ENCODE results near the gene SBF2. TPM values are rescaled to one million over a fixed set of nuclear protein-coding genes. Genes with fewer than 3 reads are reported as not detected.

The SBF2 gene
- total RNA-seq, 3 donors from 2014 or later (not counting 1 experiment from before 2014, with no cell fraction given), result 25.2 to 26.9 (median 26.3) TPM

DNA sequence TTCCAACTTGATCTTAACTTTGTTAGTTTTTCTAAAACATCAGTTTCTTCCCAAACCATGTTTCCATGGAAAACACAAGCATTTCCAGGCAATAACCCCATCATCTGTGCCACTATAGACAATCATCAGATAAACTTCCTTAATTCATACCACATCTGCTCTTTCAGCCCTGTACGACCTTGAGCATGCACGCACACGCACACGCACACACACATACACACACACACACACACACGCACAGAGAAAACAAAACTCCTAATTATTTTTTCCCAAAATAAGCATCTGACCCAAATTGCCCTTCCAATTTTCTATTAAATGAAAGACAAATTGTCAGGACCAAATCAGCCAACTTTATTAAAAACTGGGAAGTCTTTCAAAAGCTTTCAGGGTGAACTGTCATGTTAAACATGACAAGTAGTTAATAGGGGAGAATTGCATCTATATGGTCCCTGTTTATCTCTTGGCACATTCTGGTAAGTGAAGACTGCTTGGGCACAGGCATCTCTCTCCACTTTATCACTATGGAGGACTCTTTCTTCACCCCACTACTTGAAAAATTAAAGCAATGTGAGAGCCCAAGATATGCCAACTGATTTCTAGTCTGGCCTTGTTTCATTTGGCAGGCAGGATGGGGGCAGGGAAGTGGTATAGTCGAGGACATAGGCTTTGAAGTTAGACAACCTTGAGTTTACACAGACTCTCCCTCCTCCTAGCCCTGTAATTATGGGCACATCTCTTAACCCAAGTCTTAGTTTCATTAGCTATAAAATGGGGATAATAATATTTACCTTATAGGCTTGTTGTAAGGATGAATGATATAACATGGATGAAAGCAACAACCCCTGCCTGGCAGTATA, 25.9 kb upstream of the SBF2 start:
- WGBS (ENCODE audit: insufficient coverage), result 65% methylated on average over 6 of the region's 6 CpGs
- Histone ChIP-seq H3K4me3 (ENCODE audit: low read length) (no peak overlapping the region), H3K4me1 (ENCODE audit: control insufficient read depth, insufficient read depth, low read length) (no peaks in the 10 kb centered on the region), H3K27me3 (ENCODE audit: control insufficient read depth, insufficient read depth, low read length) (peaks cover 2% of the 10 kb centered on the region), H3K27ac (ENCODE audit: low read length) (no peak overlapping the region), H3K36me3 (ENCODE audit: control insufficient read depth, insufficient read depth, low read length) (no peaks in the 10 kb centered on the region), H3K9me3 (ENCODE audit: control insufficient read depth, insufficient read depth, low read length) (no peaks in the 10 kb centered on the region)
- intact Hi-C loops (cut with micrococcal nuclease), result no loop called here
- Mint-ChIP-seq H3K36me3 (no peaks in the 10 kb centered on the region), H3K4me1 (no peaks in the 10 kb centered on the region), H3K27ac (no peak overlapping the region), H3K4me3 (no peak overlapping the region), H3K27me3 (ENCODE audit: low read depth in 2 of 2) (peaks cover 15 to 30% of the 10 kb centered on the region in 2 donors), H3K9me3 (no peaks in the 10 kb centered on the region)
- TF ChIP-seq, protein P1, sequence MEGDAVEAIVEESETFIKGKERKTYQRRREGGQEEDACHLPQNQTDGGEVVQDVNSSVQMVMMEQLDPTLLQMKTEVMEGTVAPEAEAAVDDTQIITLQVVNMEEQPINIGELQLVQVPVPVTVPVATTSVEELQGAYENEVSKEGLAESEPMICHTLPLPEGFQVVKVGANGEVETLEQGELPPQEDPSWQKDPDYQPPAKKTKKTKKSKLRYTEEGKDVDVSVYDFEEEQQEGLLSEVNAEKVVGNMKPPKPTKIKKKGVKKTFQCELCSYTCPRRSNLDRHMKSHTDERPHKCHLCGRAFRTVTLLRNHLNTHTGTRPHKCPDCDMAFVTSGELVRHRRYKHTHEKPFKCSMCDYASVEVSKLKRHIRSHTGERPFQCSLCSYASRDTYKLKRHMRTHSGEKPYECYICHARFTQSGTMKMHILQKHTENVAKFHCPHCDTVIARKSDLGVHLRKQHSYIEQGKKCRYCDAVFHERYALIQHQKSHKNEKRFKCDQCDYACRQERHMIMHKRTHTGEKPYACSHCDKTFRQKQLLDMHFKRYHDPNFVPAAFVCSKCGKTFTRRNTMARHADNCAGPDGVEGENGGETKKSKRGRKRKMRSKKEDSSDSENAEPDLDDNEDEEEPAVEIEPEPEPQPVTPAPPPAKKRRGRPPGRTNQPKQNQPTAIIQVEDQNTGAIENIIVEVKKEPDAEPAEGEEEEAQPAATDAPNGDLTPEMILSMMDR (IDR thresholded peaks at IDR 0.05), result no peak
- DNase-seq (no peak), ATAC-seq (no peak)

DNA sequence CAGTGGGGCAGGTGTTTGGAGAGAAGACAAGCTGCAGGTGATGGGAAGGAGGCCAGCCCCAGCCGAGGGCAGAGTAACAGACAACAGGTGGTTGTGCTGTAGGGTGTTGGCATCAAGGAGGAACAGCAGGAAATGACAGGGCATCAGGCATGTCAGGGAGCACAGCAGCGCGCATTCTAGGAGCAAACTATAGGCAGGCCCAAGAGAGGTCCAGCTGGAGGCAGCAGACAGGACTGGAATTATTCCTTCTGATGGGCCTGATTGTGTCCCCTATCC, 24.4 kb upstream of the SBF2 start:
- no peaks in the 10 kb centered on the region for H3K36me3 ChIP-seq (ENCODE audit: control insufficient read depth, insufficient read depth, low read length)
- H3K27me3 ChIP-seq (ENCODE audit: control insufficient read depth, insufficient read depth, low read length), result peaks cover 2% of the 10 kb centered on the region
- intact Hi-C loops (cut with micrococcal nuclease), result no loop called here
- H3K4me1 ChIP-seq (ENCODE audit: control insufficient read depth, insufficient read depth, low read length), result no peaks in the 10 kb centered on the region
- WGBS (ENCODE audit: insufficient coverage), result 67% methylated on average over 3 of the region's 3 CpGs
- Mint-ChIP-seq H3K27ac (no peak overlapping the region), H3K27me3 (ENCODE audit: low read depth in 2 of 2) (peaks cover 18 to 21% of the 10 kb centered on the region in 2 donors), H3K4me3 (no peak overlapping the region), H3K36me3 (no peaks in the 10 kb centered on the region), H3K4me1 (no peaks in the 10 kb centered on the region), H3K9me3 (no peaks in the 10 kb centered on the region)
- ATAC-seq (no peak), DNase-seq (no peak)
- H3K27ac ChIP-seq (ENCODE audit: low read length), result no peak overlapping the region
- TF ChIP-seq, protein P1 (IDR thresholded peaks at IDR 0.05), result no peak
- no peaks in the 10 kb centered on the region for H3K9me3 ChIP-seq (ENCODE audit: control insufficient read depth, insufficient read depth, low read length)
- no peak overlapping the region for H3K4me3 ChIP-seq (ENCODE audit: low read length)

DNA sequence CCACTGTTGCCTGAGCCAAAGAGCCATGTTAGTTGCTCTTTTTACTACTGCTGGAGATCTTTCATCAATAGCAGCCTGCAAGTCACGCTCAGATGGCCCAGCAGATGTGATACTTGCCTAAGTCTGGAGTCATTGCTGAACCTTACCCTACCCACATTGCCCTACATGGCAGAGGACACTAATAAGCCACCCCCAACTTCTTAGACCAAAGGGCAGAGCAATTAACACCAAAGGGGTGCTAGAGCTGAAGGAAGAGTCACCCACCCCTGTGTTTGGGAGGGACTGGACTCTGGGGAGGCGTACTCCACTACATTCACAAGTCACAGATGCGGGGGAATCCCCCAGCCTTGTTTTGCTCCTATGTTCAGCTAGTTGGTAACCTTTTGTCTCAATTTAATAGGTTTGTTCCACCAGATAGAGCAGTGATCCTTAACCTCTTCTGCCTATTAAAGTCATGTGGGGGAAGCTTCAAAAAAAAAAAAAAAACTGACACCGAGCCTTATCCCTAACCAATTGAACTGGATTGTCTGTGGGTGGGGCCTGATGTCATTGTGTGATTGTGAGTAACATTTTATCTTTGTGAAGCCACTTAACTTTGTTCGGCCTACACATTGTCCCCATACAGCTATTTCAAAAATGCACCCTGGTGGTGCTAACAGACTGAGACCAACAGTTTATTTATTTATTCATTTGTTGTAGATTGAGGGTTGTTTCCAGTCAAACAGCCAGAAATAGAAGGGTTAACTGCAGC, 23.9 kb upstream of the SBF2 start:
- intact Hi-C loops (cut with micrococcal nuclease), result no loop called here
- Mint-ChIP-seq H3K27me3 (ENCODE audit: low read depth in 2 of 2) (peaks cover 13 to 16% of the 10 kb centered on the region in 2 donors), H3K36me3 (no peaks in the 10 kb centered on the region), H3K27ac (no peak overlapping the region), H3K4me1 (no peaks in the 10 kb centered on the region), H3K9me3 (no peaks in the 10 kb centered on the region), H3K4me3 (no peak overlapping the region)
- WGBS (ENCODE audit: insufficient coverage), result 64% methylated on average over 3 of the region's 5 CpGs
- Histone ChIP-seq H3K27ac (ENCODE audit: low read length) (no peak overlapping the region), H3K36me3 (ENCODE audit: control insufficient read depth, insufficient read depth, low read length) (no peaks in the 10 kb centered on the region), H3K4me3 (ENCODE audit: low read length) (no peak overlapping the region), H3K27me3 (ENCODE audit: control insufficient read depth, insufficient read depth, low read length) (peaks cover 2% of the 10 kb centered on the region), H3K4me1 (ENCODE audit: control insufficient read depth, insufficient read depth, low read length) (no peaks in the 10 kb centered on the region), H3K9me3 (ENCODE audit: control insufficient read depth, insufficient read depth, low read length) (no peaks in the 10 kb centered on the region)
- DNase-seq, result no peak
- TF ChIP-seq, protein P1 (IDR thresholded peaks at IDR 0.05), result no peak
- no peak for ATAC-seq

All from natural killer cell (primary cell).